NB4 (cell line): ENCODE results near the gene POLR2F.

Source experiments
- DNase-seq: peaks from one replicate; pipeline ENCODE4 v3.0.0; 2010; ENCODE audit warnings: low read depth
- H3K4me3 ChIP-seq: one replicate; pipeline ENCODE4 v1.5.1; 2011; ENCODE audit warnings: mild to moderate bottlenecking, low read depth, low read length, moderate library complexity
- CTCF ChIP-seq: IDR thresholded peaks from one replicate; pipeline ENCODE4 v1.5.1; 2012; ENCODE audit warnings: low read depth, low read length
- MAX ChIP-seq: IDR thresholded peaks from 2 replicates; pipeline ENCODE4 v1.6.1; 2011; ENCODE audit warnings: low read depth, low read length
- MYC ChIP-seq: IDR thresholded peaks from 2 replicates; pipeline ENCODE4 v1.6.1; 2011; ENCODE audit warnings: low read depth, low read length
- POLR2A ChIP-seq: IDR thresholded peaks from 2 replicates; pipeline ENCODE4 v1.6.1; 2011; ENCODE audit warnings: mild to moderate bottlenecking; ENCODE audit not compliant: insufficient read length; ENCODE audit errors: extremely low read depth

The POLR2F gene

GRCh38 chr22:37982151-37982785, 28.8 kb downstream of the POLR2F start:
- no peak overlapping the region for H3K4me3 ChIP-seq
- no peak for DNase-seq
- TF ChIP-seq CTCF (no peak), MYC (no peak), POLR2A (no peak), MAX (no peak)

GRCh38 chr22:37982938-37983859, 29.7 kb downstream of the POLR2F start:
- no peak for DNase-seq
- TF ChIP-seq CTCF = no peak
- TF ChIP-seq MAX = no peak
- TF ChIP-seq POLR2A = no peak
- TF ChIP-seq MYC = no peak

GRCh38 chr22:37983860-37984791, 30.6 kb downstream of the POLR2F start, which contains the start of gene SOX10:
TSS of gene SOX10 (minus strand) at chr22:37984555. CDS start at chr22:37983784, 771 bp downstream.
- H3K4me3 ChIP-seq = no peak within 1 kb of the TSS
- TF ChIP-seq CTCF (no peak), MYC (no peak), POLR2A (no peak), MAX (no peak)

More at GRCh38 chr22:37982938-37983859, 29.7 kb downstream of the POLR2F start:
- no peak overlapping the region for H3K4me3 ChIP-seq

GRCh38 chr22:37985050-37985585, 31.6 kb downstream of the POLR2F start:
- no peak for DNase-seq
- H3K4me3 ChIP-seq = no peak overlapping the region
- TF ChIP-seq MAX = no peak
- no peak for TF ChIP-seq CTCF
- no peak for TF ChIP-seq MYC

More at GRCh38 chr22:37983860-37984791, 30.6 kb downstream of the POLR2F start, which contains the start of gene SOX10:
- no peak for DNase-seq

- no peak overlapping the region for H3K4me3 ChIP-seq
Measured at GRCh38 chr22:37985751-37986281, 32.3 kb downstream of the POLR2F start.

More at GRCh38 chr22:37985751-37986281, 32.3 kb downstream of the POLR2F start:
- DNase-seq = no peak
- TF ChIP-seq MAX (no peak), POLR2A (no peak), CTCF (no peak), MYC (no peak)
